ENCODE results near the gene TSPAN5. TPM values are rescaled to one million over a fixed set of nuclear protein-coding genes. Genes with fewer than 3 reads are reported as not detected.

Gene TSPAN5
- total and polyA plus RNA-seq, 2 of the 4 experiments (the other 2 are of a cell fraction): 64.8 to 79.6 TPM

DNA sequence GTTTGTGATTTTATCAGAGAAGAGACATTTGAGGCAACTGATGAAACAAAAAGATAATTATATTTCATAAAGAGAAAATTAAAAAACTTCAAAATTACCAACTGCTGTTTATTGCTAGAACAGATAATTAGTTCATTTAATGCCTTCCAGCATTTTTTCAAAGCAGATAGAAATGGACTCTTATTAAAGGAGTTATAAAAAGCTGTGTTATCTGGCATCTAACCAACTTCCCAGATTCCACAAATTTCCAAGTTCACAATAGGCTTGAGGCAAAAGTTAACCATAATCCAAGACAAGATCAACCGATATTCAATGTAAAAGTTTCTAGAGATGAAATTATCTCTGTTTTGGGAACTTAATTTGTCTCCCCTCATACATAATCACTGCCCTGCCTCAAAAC is 152.4 kb downstream of the TSPAN5 start:
- no peak overlapping the region for H3K27ac ChIP-seq (ENCODE audit: insufficient read depth, low read length)
- H3K27me3 ChIP-seq (ENCODE audit: control insufficient read depth, insufficient read depth, low read length): no peaks in the 10 kb centered on the region
- H2AFZ ChIP-seq (replicated peaks; ENCODE audit: low read length, poor library complexity): no peak overlapping the region
- no peak overlapping the region for H2AK9ac ChIP-seq (replicated peaks; ENCODE audit: low read depth, low read length, poor library complexity)
- no peak overlapping the region for H3K56ac ChIP-seq (ENCODE audit: extremely low read depth, insufficient read depth, low read length)
- in situ Hi-C loops (cut with MboI; ENCODE audit: low sequenced_read_pairs): no loop called here
- H3K4me1 ChIP-seq (ENCODE audit: control insufficient read depth, insufficient read depth, low read length): peaks cover 17% of the 10 kb centered on the region
- no peak overlapping the region for H3K9ac ChIP-seq (ENCODE audit: low read depth, low read length)
- dilution Hi-C loops (cut with HindIII; ENCODE audit: low sequenced_read_pairs, unreplicated experiment): no loop called here
- intact Hi-C loops (cut with micrococcal nuclease): no loop called here
- peaks cover 39 to 55% of the 10 kb centered on the region in 2 experiments for H3K79me1 ChIP-seq (ENCODE audit: low read depth in 1 of 2, low read length in 2 of 2)
- WGBS, 2 experiments (ENCODE audit: extremely low coverage in 2 of 2, insufficient read length in 1 of 2): no CpG with 5 or more reads among the region's 1 CpG
- H3K4ac ChIP-seq (ENCODE audit: low read depth, low read length): no peak overlapping the region
- peaks cover 14% of the 10 kb centered on the region for H3K36me3 ChIP-seq (ENCODE audit: control insufficient read depth, insufficient read depth, low read length)
- H2BK120ac ChIP-seq (ENCODE audit: low read depth, low read length): no peak overlapping the region
- no peak overlapping the region for H4K8ac ChIP-seq (ENCODE audit: low read depth in 2 of 2, low read length in 2 of 2)
- H3K23ac ChIP-seq (ENCODE audit: low read depth, low read length): no peak overlapping the region
- no TSS peak for BruUV-seq (replicated peaks)
- no peak overlapping the region for H2AK5ac ChIP-seq (ENCODE audit: low read depth, low read length)
- POLR2A ChIA-PET (ENCODE audit: unreplicated experiment): no interaction called here
- no peak overlapping the region for H2BK5ac ChIP-seq (ENCODE audit: low read depth, low read length, poor library complexity, severe bottlenecking)
- H4K91ac ChIP-seq (ENCODE audit: insufficient read depth, low read depth, low read length): no peak overlapping the region
- no peaks in the 10 kb centered on the region for H3K9me3 ChIP-seq (ENCODE audit: control insufficient read depth, insufficient read depth, low read length)
- no peak overlapping the region for H3K18ac ChIP-seq (ENCODE audit: low read depth, low read length)
- H2BK20ac ChIP-seq (ENCODE audit: low read depth, low read length): no peak overlapping the region
- no peak overlapping the region for H3K4me3 ChIP-seq (ENCODE audit: insufficient read depth, low read depth, low read length)
- no peak overlapping the region for H3K4me2 ChIP-seq (ENCODE audit: low read depth, low read length)
- no peak overlapping the region for H2BK15ac ChIP-seq (ENCODE audit: low read depth, low read length)
- CTCF ChIA-PET: no interaction called here
- no peak overlapping the region for H4K5ac ChIP-seq (ENCODE audit: low read depth, low read length)
- DNase-seq (no peak), ATAC-seq (ENCODE audit: low read depth) (no peak)
- TF ChIP-seq, protein P1, sequence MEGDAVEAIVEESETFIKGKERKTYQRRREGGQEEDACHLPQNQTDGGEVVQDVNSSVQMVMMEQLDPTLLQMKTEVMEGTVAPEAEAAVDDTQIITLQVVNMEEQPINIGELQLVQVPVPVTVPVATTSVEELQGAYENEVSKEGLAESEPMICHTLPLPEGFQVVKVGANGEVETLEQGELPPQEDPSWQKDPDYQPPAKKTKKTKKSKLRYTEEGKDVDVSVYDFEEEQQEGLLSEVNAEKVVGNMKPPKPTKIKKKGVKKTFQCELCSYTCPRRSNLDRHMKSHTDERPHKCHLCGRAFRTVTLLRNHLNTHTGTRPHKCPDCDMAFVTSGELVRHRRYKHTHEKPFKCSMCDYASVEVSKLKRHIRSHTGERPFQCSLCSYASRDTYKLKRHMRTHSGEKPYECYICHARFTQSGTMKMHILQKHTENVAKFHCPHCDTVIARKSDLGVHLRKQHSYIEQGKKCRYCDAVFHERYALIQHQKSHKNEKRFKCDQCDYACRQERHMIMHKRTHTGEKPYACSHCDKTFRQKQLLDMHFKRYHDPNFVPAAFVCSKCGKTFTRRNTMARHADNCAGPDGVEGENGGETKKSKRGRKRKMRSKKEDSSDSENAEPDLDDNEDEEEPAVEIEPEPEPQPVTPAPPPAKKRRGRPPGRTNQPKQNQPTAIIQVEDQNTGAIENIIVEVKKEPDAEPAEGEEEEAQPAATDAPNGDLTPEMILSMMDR (conservative IDR thresholded peaks at IDR 0.05; ENCODE audit: low read depth, low read length): no peak
- TF ChIP-seq BHLHE40 (IDR thresholded peaks at IDR 0.05; ENCODE audit: low read depth, low read length) (no peak), RFX5 (IDR thresholded peaks at IDR 0.05; ENCODE audit: low read depth, low read length) (no peak)
- no peaks in the 10 kb centered on the region for H4K20me1 ChIP-seq (ENCODE audit: insufficient read depth, low read length)
- peaks cover 7% of the 10 kb centered on the region for H3K9me1 ChIP-seq (ENCODE audit: insufficient read depth, low read length)
- H3K14ac ChIP-seq (replicated peaks; ENCODE audit: low read depth, low read length): no peak overlapping the region

Measured in IMR-90 (cell line).